Colonic mucosa (tissue), 4 donors: Measurements from ENCODE around the gene STYK1. TPM values are rescaled to one million over a fixed set of nuclear protein-coding genes. Genes with fewer than 3 reads are reported as not detected.

Source experiments
- DNase-seq: peaks from one replicate; pipeline ENCODE4 v3.0.0-alpha.2; 2020
- H3K27ac ChIP-seq: fragments of 200-600 bp; one replicate; pipeline ENCODE4 v1.8.0; 2021
- H3K27me3 ChIP-seq: fragments of 200-600 bp; one replicate; pipeline ENCODE4 v1.8.0; 2021
- H3K36me3 ChIP-seq: fragments of 200-600 bp; one replicate; pipeline ENCODE4 v1.8.0; 2021
- H3K4me1 ChIP-seq: fragments of 200-600 bp; one replicate; pipeline ENCODE4 v1.8.0; 2021; ENCODE audit warnings: mild to moderate bottlenecking
- H3K4me3 ChIP-seq: fragments of 200-600 bp; one replicate; pipeline ENCODE4 v1.8.0; 2021
- H3K9ac ChIP-seq, 2 donors: one replicate each; pipeline ENCODE4 v1.7.0; 2013; ENCODE audit warnings: control low read depth in 2 of 2, low read depth in 2 of 2, low read length in 2 of 2
- H3K9me3 ChIP-seq: fragments of 200-600 bp; one replicate; pipeline ENCODE4 v1.8.0; 2021
- CTCF ChIP-seq: fragments of 200-600 bp; IDR thresholded peaks from one replicate; pipeline ENCODE4 v1.8.0; 2022; ENCODE audit warnings: antibody characterized with exemption, mild to moderate bottlenecking
- intact Hi-C: fragments of 100-400 bp; cut with DNase I; formaldehyde crosslinking; loops from one replicate; pipeline ENCODE4 v1.14.1; 2022
- total RNA-seq, 2 donors: library from RNA; stranded (reverse); fragmentation: NEBNext Ultra II Directional in 1 of 2; extraction: Animal tissue kit (Norgen Biotek cat#: 25700) in 1 of 2; gene quantifications; one replicate each; pipeline ENCODE4 v1.2.1, GENCODE V29; 2021
- donor health status: healthy.
- donor health status: DM: no; HTN: no; CAD: no.
- donor health status: DM: no; HTN: no; CAD: no.

The STYK1 gene
- total RNA-seq, 2 donors from 2014 or later = 24.5 to 53.3 TPM

- H3K9ac ChIP-seq = no peak overlapping the region
- no peaks in the 10 kb centered on the region for H3K4me1 ChIP-seq
- no peaks in the 10 kb centered on the region for H3K27me3 ChIP-seq
- intact Hi-C loops = no loop called here
- TF ChIP-seq CTCF = no peak
- no peak overlapping the region for H3K27ac ChIP-seq
- H3K4me3 ChIP-seq = no peak overlapping the region
- no peak for DNase-seq
- no peaks in the 10 kb centered on the region for H3K36me3 ChIP-seq
- no peaks in the 10 kb centered on the region for H3K9me3 ChIP-seq
These were observed 27.4 kb upstream of the STYK1 start for GRCh38 chr12:10701131-10701681.

GRCh38 chr12:10700581-10700980 is 26.7 kb upstream of the STYK1 start:
- Histone ChIP-seq H3K9ac (no peak overlapping the region), H3K4me3 (no peak overlapping the region), H3K27me3 (no peaks in the 10 kb centered on the region), H3K27ac (no peak overlapping the region), H3K36me3 (no peaks in the 10 kb centered on the region), H3K9me3 (no peaks in the 10 kb centered on the region), H3K4me1 (no peaks in the 10 kb centered on the region)
- no peak for DNase-seq
- intact Hi-C loops = no loop called here
- TF ChIP-seq CTCF = no peak

GRCh38 chr12:10697862-10698261 is 24.0 kb upstream of the STYK1 start:
- Histone ChIP-seq H3K36me3 (no peaks in the 10 kb centered on the region), H3K9ac (no peak overlapping the region), H3K9me3 (no peaks in the 10 kb centered on the region), H3K27me3 (no peaks in the 10 kb centered on the region), H3K27ac (no peak overlapping the region), H3K4me3 (no peak overlapping the region), H3K4me1 (no peaks in the 10 kb centered on the region)
- no peak for TF ChIP-seq CTCF
- intact Hi-C loops = no loop called here
- DNase-seq = no peak

- H3K9me3 ChIP-seq = no peaks in the 10 kb centered on the region
- H3K36me3 ChIP-seq = no peaks in the 10 kb centered on the region
- no peak overlapping the region for H3K27ac ChIP-seq
- H3K4me3 ChIP-seq = no peak overlapping the region
- no peak for DNase-seq
- no peaks in the 10 kb centered on the region for H3K4me1 ChIP-seq
- TF ChIP-seq CTCF = no peak
- H3K9ac ChIP-seq = no peak overlapping the region
- H3K27me3 ChIP-seq = no peaks in the 10 kb centered on the region
- intact Hi-C loops = no loop called here
These were observed 23.3 kb upstream of the STYK1 start for GRCh38 chr12:10697156-10697555.

GRCh38 chr12:10690906-10691305 is 17.1 kb upstream of the STYK1 start:
- Histone ChIP-seq H3K9ac (no peak overlapping the region), H3K36me3 (no peaks in the 10 kb centered on the region), H3K9me3 (no peaks in the 10 kb centered on the region), H3K27ac (no peak overlapping the region), H3K27me3 (no peaks in the 10 kb centered on the region), H3K4me3 (no peak overlapping the region), H3K4me1 (no peaks in the 10 kb centered on the region)
- intact Hi-C loops = no loop called here
- no peak for DNase-seq
- no peak for TF ChIP-seq CTCF

GRCh38 chr12:10689146-10689545 is 15.3 kb upstream of the STYK1 start:
- no peaks in the 10 kb centered on the region for H3K4me1 ChIP-seq
- no peak overlapping the region for H3K4me3 ChIP-seq
- H3K27ac ChIP-seq = no peak overlapping the region
- H3K9ac ChIP-seq = no peak overlapping the region
- no peak for TF ChIP-seq CTCF
- no peaks in the 10 kb centered on the region for H3K36me3 ChIP-seq
- DNase-seq = no peak
- no peaks in the 10 kb centered on the region for H3K9me3 ChIP-seq
- no peaks in the 10 kb centered on the region for H3K27me3 ChIP-seq
- intact Hi-C loops = no loop called here
